Measurements from ENCODE around the gene CALHM6. TPM values are rescaled to one million over a fixed set of nuclear protein-coding genes. Genes with fewer than 3 reads are reported as not detected.

CALHM6 gene
- total RNA-seq, 1 experiment from 2014 or later, result not detected

DNA sequence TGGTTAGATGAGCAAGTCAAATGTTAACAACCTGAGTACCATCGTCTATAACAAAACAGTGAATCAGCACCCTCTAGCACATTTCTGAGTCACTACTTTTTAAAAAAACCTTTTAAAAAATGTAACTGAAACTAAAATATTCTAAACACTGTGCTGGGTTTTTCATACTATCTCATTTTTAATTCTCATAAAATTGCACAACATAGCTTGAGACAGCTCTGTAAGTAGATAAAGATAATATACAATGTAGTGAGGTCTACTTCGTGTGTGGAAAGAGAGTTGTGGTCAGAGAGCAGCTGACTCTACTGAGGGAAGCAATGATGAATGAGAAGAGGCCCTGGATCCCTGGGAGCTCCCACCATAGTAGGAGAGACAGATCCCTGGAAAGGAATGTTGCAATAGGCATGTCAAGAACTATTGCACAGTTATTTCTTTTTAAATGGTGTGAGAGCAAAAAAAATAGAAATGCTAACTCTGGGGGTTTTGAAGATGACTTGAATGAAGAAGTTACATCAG is 13.6 kb upstream of the CALHM6 start:
- Histone ChIP-seq H3K9me3 (no peaks in the 10 kb centered on the region), H3K4me1 (no peaks in the 10 kb centered on the region), H3K27me3 (replicated peaks; ENCODE audit: control insufficient read depth, insufficient read depth, low read length) (no peaks in the 10 kb centered on the region), H3K36me3 (ENCODE audit: control insufficient read depth, insufficient read depth, low read length) (no peaks in the 10 kb centered on the region), H3K4me3 (ENCODE audit: low read depth, low read length) (no peak overlapping the region)
- ChIA-PET CTCF (no interaction called here), POLR2A (no interaction called here)
- H3K4me3 Mint-ChIP-seq (ENCODE audit: unreplicated experiment), result no peak overlapping the region
- no TSS peak for BruUV-seq (replicated peaks)
- H3K27me3 Mint-ChIP-seq (ENCODE audit: insufficient read depth, unreplicated experiment), result peaks cover 5% of the 10 kb centered on the region
- no peak overlapping the region for H3K27ac Mint-ChIP-seq (ENCODE audit: unreplicated experiment)
- intact Hi-C loops (cut with micrococcal nuclease; ENCODE audit: unreplicated experiment), result loop anchor here (2.0 to 10.0 kb wide), 2 partner anchors 63 to 197 kb away; partner anchors contain the start of gene CALHM5
- TF ChIP-seq, protein P1, sequence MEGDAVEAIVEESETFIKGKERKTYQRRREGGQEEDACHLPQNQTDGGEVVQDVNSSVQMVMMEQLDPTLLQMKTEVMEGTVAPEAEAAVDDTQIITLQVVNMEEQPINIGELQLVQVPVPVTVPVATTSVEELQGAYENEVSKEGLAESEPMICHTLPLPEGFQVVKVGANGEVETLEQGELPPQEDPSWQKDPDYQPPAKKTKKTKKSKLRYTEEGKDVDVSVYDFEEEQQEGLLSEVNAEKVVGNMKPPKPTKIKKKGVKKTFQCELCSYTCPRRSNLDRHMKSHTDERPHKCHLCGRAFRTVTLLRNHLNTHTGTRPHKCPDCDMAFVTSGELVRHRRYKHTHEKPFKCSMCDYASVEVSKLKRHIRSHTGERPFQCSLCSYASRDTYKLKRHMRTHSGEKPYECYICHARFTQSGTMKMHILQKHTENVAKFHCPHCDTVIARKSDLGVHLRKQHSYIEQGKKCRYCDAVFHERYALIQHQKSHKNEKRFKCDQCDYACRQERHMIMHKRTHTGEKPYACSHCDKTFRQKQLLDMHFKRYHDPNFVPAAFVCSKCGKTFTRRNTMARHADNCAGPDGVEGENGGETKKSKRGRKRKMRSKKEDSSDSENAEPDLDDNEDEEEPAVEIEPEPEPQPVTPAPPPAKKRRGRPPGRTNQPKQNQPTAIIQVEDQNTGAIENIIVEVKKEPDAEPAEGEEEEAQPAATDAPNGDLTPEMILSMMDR (IDR thresholded peaks at IDR 0.05; ENCODE audit: insufficient read depth in 1 of 2, low read depth in 1 of 2, low read length in 1 of 2, severe bottlenecking in 1 of 2, unreplicated experiment in 1 of 2), result no peak
- no peaks in the 10 kb centered on the region for H3K9me3 Mint-ChIP-seq (ENCODE audit: unreplicated experiment)
- no peaks in the 10 kb centered on the region for H3K36me3 Mint-ChIP-seq (ENCODE audit: insufficient read depth, unreplicated experiment)
- no peaks in the 10 kb centered on the region for H3K4me1 Mint-ChIP-seq (ENCODE audit: low read depth, unreplicated experiment)
- no peak for DNase-seq

DNA sequence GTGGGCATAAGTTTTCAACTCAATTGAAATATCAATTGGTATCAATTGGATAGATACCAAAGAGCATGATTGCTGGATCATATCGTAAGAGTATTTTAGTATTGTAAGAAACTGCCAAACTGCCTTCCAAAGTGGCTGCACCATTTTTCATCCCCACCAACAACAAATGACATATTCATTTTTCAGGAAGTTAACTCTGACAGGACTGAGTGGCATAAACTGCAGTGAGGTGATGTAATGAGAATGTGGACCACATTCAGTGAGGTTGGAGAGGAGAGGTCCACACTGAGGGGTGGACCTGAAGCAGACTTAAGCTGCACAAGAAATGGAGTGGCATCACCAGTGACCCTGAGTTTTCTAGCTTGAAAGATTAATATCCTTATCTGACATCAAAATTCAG is 11.6 kb upstream of the CALHM6 start:
- intact Hi-C loops (cut with micrococcal nuclease; ENCODE audit: unreplicated experiment), result loop anchor here (10.0 kb wide), 1 partner anchor 195 kb away; no protein-coding TSS in a partner anchor
- ChIA-PET POLR2A (no interaction called here), CTCF (no interaction called here)
- BruUV-seq (replicated peaks), result no TSS peak
- no peaks in the 10 kb centered on the region for H3K4me1 ChIP-seq
- no peak for DNase-seq
- no peaks in the 10 kb centered on the region for H3K27me3 ChIP-seq (replicated peaks; ENCODE audit: control insufficient read depth, insufficient read depth, low read length)
- Mint-ChIP-seq H3K36me3 (ENCODE audit: insufficient read depth, unreplicated experiment) (no peaks in the 10 kb centered on the region), H3K4me3 (ENCODE audit: unreplicated experiment) (no peak overlapping the region), H3K4me1 (ENCODE audit: low read depth, unreplicated experiment) (no peaks in the 10 kb centered on the region), H3K27ac (ENCODE audit: unreplicated experiment) (no peak overlapping the region), H3K9me3 (ENCODE audit: unreplicated experiment) (no peaks in the 10 kb centered on the region), H3K27me3 (ENCODE audit: insufficient read depth, unreplicated experiment) (peaks cover 11% of the 10 kb centered on the region)
- no peak overlapping the region for H3K4me3 ChIP-seq (ENCODE audit: low read depth, low read length)
- no peaks in the 10 kb centered on the region for H3K9me3 ChIP-seq
- H3K36me3 ChIP-seq (ENCODE audit: control insufficient read depth, insufficient read depth, low read length), result no peaks in the 10 kb centered on the region
- TF ChIP-seq, protein P1 (IDR thresholded peaks at IDR 0.05; ENCODE audit: insufficient read depth in 1 of 2, low read depth in 1 of 2, low read length in 1 of 2, severe bottlenecking in 1 of 2, unreplicated experiment in 1 of 2), result no peak

DNA sequence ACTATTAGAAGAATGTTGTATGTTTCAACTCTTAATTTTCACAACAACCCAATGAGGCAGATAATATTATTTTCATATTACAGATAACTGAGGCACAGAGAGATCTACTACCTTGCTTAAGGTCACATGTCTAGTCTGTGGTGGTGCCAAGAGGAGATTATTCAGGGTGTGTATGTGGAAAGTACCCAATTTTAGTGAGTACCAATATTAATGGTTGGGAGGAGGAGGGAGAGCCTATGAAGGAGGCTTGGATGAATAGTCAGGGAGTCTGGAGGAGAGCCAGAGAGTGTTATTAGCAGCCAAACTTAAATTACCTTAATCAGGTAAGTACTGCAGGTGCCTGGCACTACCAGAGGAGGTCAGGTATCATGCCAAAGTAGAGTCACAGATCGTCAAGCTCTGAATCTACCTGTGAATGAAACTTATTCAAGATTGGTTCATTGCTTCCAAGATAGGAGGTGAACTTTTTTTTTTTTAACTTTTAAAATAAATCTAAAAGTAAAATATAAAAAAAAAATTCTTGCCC is 10.9 kb upstream of the CALHM6 start:
- ChIA-PET POLR2A (no interaction called here), CTCF (no interaction called here)
- peaks cover 11% of the 10 kb centered on the region for H3K27me3 Mint-ChIP-seq (ENCODE audit: insufficient read depth, unreplicated experiment)
- Histone ChIP-seq H3K9me3 (no peaks in the 10 kb centered on the region), H3K4me1 (no peaks in the 10 kb centered on the region), H3K27me3 (replicated peaks; ENCODE audit: control insufficient read depth, insufficient read depth, low read length) (no peaks in the 10 kb centered on the region), H3K4me3 (ENCODE audit: low read depth, low read length) (no peak overlapping the region), H3K36me3 (ENCODE audit: control insufficient read depth, insufficient read depth, low read length) (no peaks in the 10 kb centered on the region)
- no peak for DNase-seq
- no peak overlapping the region for H3K4me3 Mint-ChIP-seq (ENCODE audit: unreplicated experiment)
- TF ChIP-seq, protein P1 (IDR thresholded peaks at IDR 0.05; ENCODE audit: insufficient read depth in 1 of 2, low read depth in 1 of 2, low read length in 1 of 2, severe bottlenecking in 1 of 2, unreplicated experiment in 1 of 2), result no peak
- no peaks in the 10 kb centered on the region for H3K36me3 Mint-ChIP-seq (ENCODE audit: insufficient read depth, unreplicated experiment)
- no TSS peak for BruUV-seq (replicated peaks)
- H3K27ac Mint-ChIP-seq (ENCODE audit: unreplicated experiment), result no peak overlapping the region
- H3K9me3 Mint-ChIP-seq (ENCODE audit: unreplicated experiment), result no peaks in the 10 kb centered on the region
- intact Hi-C loops (cut with micrococcal nuclease; ENCODE audit: unreplicated experiment), result no loop called here
- H3K4me1 Mint-ChIP-seq (ENCODE audit: low read depth, unreplicated experiment), result no peaks in the 10 kb centered on the region
